H1 (cell line): ENCODE data around the gene SHMT2. TPM values are rescaled to one million over a fixed set of nuclear protein-coding genes. Genes with fewer than 3 reads are reported as not detected.

Source experiments
- ATF2 ChIP-seq: IDR thresholded peaks from 2 replicates; pipeline ENCODE4 v1.6.1; 2012; ENCODE audit warnings: low read length, inconsistent platforms
- ATF3 ChIP-seq: IDR thresholded peaks from 2 replicates; pipeline ENCODE4 v1.6.1; 2011; ENCODE audit warnings: low read depth, mild to moderate bottlenecking, low read length; ENCODE audit not compliant: insufficient read depth
- BRCA1 ChIP-seq: IDR thresholded peaks from 2 replicates; pipeline ENCODE4 v1.6.1; 2012; ENCODE audit warnings: low read depth, low read length, improper control_type of control experiment
- CBX5 ChIP-seq: fragments of 300-800, 300-1000 bp; sonication (generic); IDR thresholded peaks from 2 replicates; pipeline ENCODE4 v1.7.1; 2016; ENCODE audit warnings: antibody characterized with exemption, low read length, low read depth
- CHD2 ChIP-seq: IDR thresholded peaks from 2 replicates; pipeline ENCODE4 v1.6.1; 2012; ENCODE audit warnings: low read length, improper control_type of control experiment
- E2F6 ChIP-seq: IDR thresholded peaks from 2 replicates; pipeline ENCODE4 v1.6.1; 2012; ENCODE audit warnings: inconsistent platforms
- EP300 ChIP-seq, 2 experiments: IDR thresholded peaks; 1 replicate in 1 of 2; 2 replicates in 1 of 2; pipeline ENCODE4 v1.6.1; 2011 to 2012; ENCODE audit warnings: low read depth in 2 of 2, low read length in 2 of 2, mild to moderate bottlenecking in 2 of 2, borderline replicate concordance in 1 of 2, inconsistent platforms in 1 of 2, moderate library complexity in 1 of 2
- GTF2F1 ChIP-seq: IDR thresholded peaks from 2 replicates; pipeline ENCODE4 v1.6.1; 2012; ENCODE audit warnings: low read depth, low read length, improper control_type of control experiment, borderline replicate concordance
- HDAC2 ChIP-seq, 2 experiments: fragments of 300-600 bp in 1 of 2; sonication (generic) in 1 of 2; IDR thresholded peaks; 2 replicates each; pipeline ENCODE4 v1.6.1; 2011 to 2012; ENCODE audit warnings: low read depth in 2 of 2, low read length in 2 of 2, mild to moderate bottlenecking in 2 of 2, moderate library complexity in 2 of 2, borderline replicate concordance in 1 of 2, inconsistent platforms in 1 of 2
- JUND ChIP-seq: IDR thresholded peaks from 2 replicates; pipeline ENCODE4 v1.6.1; 2011; ENCODE audit warnings: mild to moderate bottlenecking, improper control_type of control experiment, low read length
- KDM4A ChIP-seq: IDR thresholded peaks from one replicate; pipeline ENCODE4 v1.7.1; 2012; ENCODE audit warnings: low read depth, mild to moderate bottlenecking, moderate library complexity, low read length, inconsistent platforms; ENCODE audit not compliant: severe bottlenecking
- KDM5A ChIP-seq: fragments of 200-600 bp; IDR thresholded peaks from 2 replicates; pipeline ENCODE4 v1.7.1; 2012; ENCODE audit warnings: mild to moderate bottlenecking, low read length, inconsistent platforms, mixed read lengths
- MAX ChIP-seq: IDR thresholded peaks from 2 replicates; pipeline ENCODE4 v1.6.1; 2012; ENCODE audit warnings: inconsistent platforms
- NANOG ChIP-seq: IDR thresholded peaks from 2 replicates; pipeline ENCODE4 v1.6.1; 2011; ENCODE audit warnings: low read length, low read depth, mild to moderate bottlenecking, inconsistent platforms; ENCODE audit not compliant: insufficient read depth, poor library complexity, severe bottlenecking
- PHF8 ChIP-seq: fragments of 200-600 bp; sonication (generic); conservative IDR thresholded peaks from 2 replicates; pipeline ENCODE4 v1.7.1; 2012; ENCODE audit warnings: low read depth, mild to moderate bottlenecking, inconsistent platforms, low read length, moderate library complexity
- POLR2A ChIP-seq, 2 experiments: IDR thresholded peaks; 1 replicate in 1 of 2; 2 replicates in 1 of 2; pipeline ENCODE4 v1.6.1; 2011; ENCODE audit warnings: low read depth in 2 of 2, low read length in 2 of 2, mild to moderate bottlenecking in 2 of 2; ENCODE audit errors: control extremely low read depth in 1 of 2
- RAD21 ChIP-seq, 2 experiments: IDR thresholded peaks in 1 of 2; conservative IDR thresholded peaks in 1 of 2; 2 replicates each; pipeline ENCODE4 v1.6.1; 2011; ENCODE audit warnings: low read depth in 2 of 2, low read length in 2 of 2, improper control_type of control experiment in 1 of 2, inconsistent platforms in 1 of 2, mild to moderate bottlenecking in 1 of 2, moderate library complexity in 1 of 2
- TEAD4 ChIP-seq: IDR thresholded peaks from 2 replicates; pipeline ENCODE4 v1.6.1; 2012; ENCODE audit warnings: low read depth, low read length, inconsistent platforms, mixed read lengths
- USF2 ChIP-seq: IDR thresholded peaks from 2 replicates; pipeline ENCODE4 v1.6.1; 2011; ENCODE audit warnings: low read length, improper control_type of control experiment
- polyA plus RNA-seq, 7 experiments: library from polyadenylated mRNA; depleted of rRNA in 3 of 7; stranded (reverse) in 5 of 7; unstranded in 2 of 7; fragments of >200 nt in 5 of 7; fragments of 200-250 nt in 2 of 7; gene quantifications; 1 replicate in 5 of 7; 2 replicates in 1 of 7; 4 replicates in 1 of 7; pipeline versions ENCODE4 v1.2.1 to v1.2.3, GENCODE V29; 2011 to 2013; ENCODE audit warnings: missing spikeins in 2 of 7, mixed read lengths in 2 of 7
- total RNA-seq: library from RNA; stranded (reverse); fragmentation: NEBNext Ultra II Directional; extraction: Animal tissue kit (Norgen Biotek cat#: 25700); gene quantifications from 2 replicates; pipeline ENCODE4 v1.2.1, GENCODE V29; 2021

Gene SHMT2
- total and polyA plus RNA-seq, 2 of the 8 experiments (the other 6 are each of a cell fraction or from before 2014, with no cell fraction given): 274 to 520 TPM

GRCh38 chr12:57213058-57213715 is 16.3 kb upstream of the SHMT2 start (continued):
- no peak for TF ChIP-seq CBX5
- TF ChIP-seq ATF2: 0 out of 2 replicates have a peak, but pooled peaks have one; percentile 17
- no peak for TF ChIP-seq KDM5A
- TF ChIP-seq EP300 (IDR thresholded peaks at IDR 0.05; ENCODE audit: borderline replicate concordance in 1 of 2, low read depth in 2 of 2, low read length in 2 of 2): no peak
- TF ChIP-seq NANOG: peak; percentile 1
- peak; percentile 44; the same call in 1 of the 2 replicates for TF ChIP-seq JUND
- TF ChIP-seq PHF8: no peak
- 0 out of 2 replicates have a peak, but pooled peaks have one; percentile 24 for TF ChIP-seq GTF2F1
- no peak for TF ChIP-seq HDAC2 (IDR thresholded peaks at IDR 0.05; ENCODE audit: borderline replicate concordance in 1 of 2, low read depth in 2 of 2, low read length in 2 of 2)
- TF ChIP-seq E2F6: no peak
- no peak for TF ChIP-seq USF2
- peak; percentile 76 for TF ChIP-seq RAD21 (IDR thresholded peaks at IDR 0.05 in 1 of 2, conservative IDR thresholded peaks at IDR 0.05 in 1 of 2; ENCODE audit: low read depth in 2 of 2, low read length in 2 of 2)
- no peak for TF ChIP-seq ATF3
- peak; percentile 90 for TF ChIP-seq MAX
- no peak for TF ChIP-seq KDM4A
- peak in 1 of 2 experiments; percentile 22; a peak in 1 of 3 replicates for TF ChIP-seq POLR2A (IDR thresholded peaks at IDR 0.05; ENCODE audit: control extremely low read depth in 1 of 2, low read depth in 2 of 2, low read length in 2 of 2)
- no peak for TF ChIP-seq BRCA1
- TF ChIP-seq TEAD4: no peak
- TF ChIP-seq CHD2: no peak
